Measurements from ENCODE around the gene RNF168. TPM values are rescaled to one million over a fixed set of nuclear protein-coding genes. Genes with fewer than 3 reads are reported as not detected.

RNF168 gene
- total RNA-seq, 1 experiment from 2014 or later, result 65.5 TPM

GRCh38 chr3:196496183-196496582, 7.4 kb downstream of the RNF168 start:
- Mint-ChIP-seq H3K4me1 (peaks cover 20 to 22% of the 10 kb centered on the region in 2 experiments), H3K27ac (0 out of 7 replicates have a peak overlapping the region, but pooled peaks of 1 of the 3 experiments have one; percentile 59), H3K36me3 (ENCODE audit: insufficient read depth in 1 of 3, low read depth in 3 of 3) (peaks cover 27 to 43% (median 33%) of the 10 kb centered on the region in 3 experiments; a peak in 6 of 7 replicates), H3K27me3 (ENCODE audit: low read depth) (no peaks in the 10 kb centered on the region), H3K9me3 (no peaks in the 10 kb centered on the region), H3K4me3 (no peak overlapping the region)
- Histone ChIP-seq H2BK12ac (ENCODE audit: insufficient read length, low read depth, low read length) (no peak overlapping the region), H3K4ac (ENCODE audit: low read depth, low read length) (no peak overlapping the region), H3K18ac (ENCODE audit: insufficient read length, low read depth, low read length) (no peak overlapping the region), H3K27me3 (ENCODE audit: insufficient read depth, low read length) (no peaks in the 10 kb centered on the region), H3T11ph (ENCODE audit: low read length) (no peak overlapping the region), H3K14ac (ENCODE audit: insufficient read depth, low read length) (no peak overlapping the region), H4K91ac (ENCODE audit: insufficient read length, low read depth, low read length) (no peak overlapping the region), H3K9me3 (ENCODE audit: control insufficient read depth, low read depth, low read length) (no peaks in the 10 kb centered on the region), H2AK5ac (ENCODE audit: insufficient read length, low read length) (no peak overlapping the region), H4K20me1 (ENCODE audit: control insufficient read depth, insufficient read depth, insufficient read length) (no peaks in the 10 kb centered on the region), H3K23me2 (ENCODE audit: insufficient read length, low read depth, low read length, poor library complexity, severe bottlenecking) (peaks cover 2% of the 10 kb centered on the region), H3K27ac (ENCODE audit: insufficient read length, low read depth, low read length) (no peak overlapping the region), H3K4me2 (ENCODE audit: insufficient read depth, insufficient read length, low read length) (no peak overlapping the region), H4K8ac (replicated peaks; ENCODE audit: insufficient read length, low read depth, low read length) (no peak overlapping the region), H2BK20ac (ENCODE audit: low read depth, low read length, poor library complexity, severe bottlenecking) (no peak overlapping the region), H3K79me1 (ENCODE audit: insufficient read depth, low read depth, low read length, poor library complexity, severe bottlenecking) (peaks cover 14% of the 10 kb centered on the region), H2BK120ac (ENCODE audit: low read depth, low read length, poor library complexity, severe bottlenecking) (no peak overlapping the region), H4K5ac (ENCODE audit: insufficient read length, low read depth, low read length) (no peak overlapping the region), H3K56ac (ENCODE audit: insufficient read length, low read depth, low read length) (no peak overlapping the region), H3K23ac (ENCODE audit: insufficient read length, low read depth, low read length) (no peak overlapping the region), H3K79me2 (ENCODE audit: insufficient read depth, low read length) (peaks cover 62% of the 10 kb centered on the region), H2AFZ (ENCODE audit: low read length) (no peak overlapping the region), H3K9ac (ENCODE audit: extremely low read depth, insufficient read length, low read length) (no peak overlapping the region), H2BK15ac (ENCODE audit: low read depth, low read length) (no peak overlapping the region), H2BK5ac (ENCODE audit: insufficient read length, low read length) (no peak overlapping the region), H3K4me1 (ENCODE audit: insufficient read depth, low read length) (no peaks in the 10 kb centered on the region)
- no CpG with 5 or more reads among the region's 4 CpGs for WGBS (ENCODE audit: extremely low coverage, insufficient read length, low lambda C conversion rate)
- TF ChIP-seq CTCF (conservative IDR thresholded peaks at IDR 0.05), result no peak
- no peak for DNase-seq

Measured in H9 (cell line).